SK-N-MC (cell line): Measurements from ENCODE around the gene GPR39.

Source experiments
- EZH2 ChIP-seq: fragments of 200-600 bp; sonication (generic); IDR thresholded peaks from one replicate; pipeline ENCODE4 v1.6.1; 2017; ENCODE audit warnings: antibody characterized with exemption
- FOXP2 ChIP-seq: optimal IDR thresholded peaks from 2 replicates; pipeline ENCODE3; 2011; ENCODE audit warnings: mild to moderate bottlenecking, moderate library complexity; ENCODE audit not compliant: insufficient read depth; ENCODE audit errors: extremely low read length, control extremely low read depth
- POLR2AphosphoS5 ChIP-seq: IDR thresholded peaks from 2 replicates; pipeline ENCODE4 v1.6.1; 2012; ENCODE audit warnings: mild to moderate bottlenecking, low read depth, low read length, borderline replicate concordance

DNA sequence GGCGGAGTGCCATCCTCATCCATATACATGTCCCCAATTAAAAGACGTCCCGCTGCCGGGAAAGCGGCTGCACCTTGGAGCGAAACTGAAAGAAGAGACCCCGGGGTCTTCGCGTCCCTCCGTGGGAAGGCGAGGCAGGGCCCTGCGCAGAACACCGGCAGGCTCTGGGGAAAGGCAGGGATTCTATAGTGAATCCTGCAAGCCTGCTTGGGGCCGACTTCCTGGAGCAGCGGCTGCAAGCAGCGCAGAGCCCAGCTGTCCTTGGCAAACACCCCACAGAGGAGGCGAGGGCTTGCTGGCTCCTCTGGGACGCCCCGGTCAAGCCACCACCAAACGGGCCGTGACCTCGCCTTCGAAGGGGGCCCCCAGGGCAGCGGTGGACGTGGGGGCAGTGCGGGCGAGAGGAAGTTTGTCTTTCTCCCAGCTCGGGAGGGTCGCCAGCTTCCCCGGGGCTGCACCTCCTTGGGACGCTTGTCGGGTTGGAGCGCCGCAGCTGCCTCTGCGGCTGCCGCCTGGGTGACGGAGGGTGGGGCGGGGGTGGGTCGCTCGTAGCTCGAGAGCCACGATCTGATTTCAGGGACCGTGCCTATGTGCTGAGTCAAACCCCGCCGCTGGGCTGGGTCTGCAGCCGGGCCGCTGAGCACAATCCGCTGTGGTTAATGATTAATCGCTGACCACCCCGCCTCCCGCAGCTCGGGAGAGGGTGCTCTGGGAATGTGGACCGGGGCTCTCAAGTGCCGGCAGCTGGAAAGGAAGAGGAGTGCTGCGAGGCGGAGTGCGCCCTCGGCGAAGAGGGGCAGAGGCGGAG lies 486 bp upstream of the GPR39 start:
- TF ChIP-seq POLR2AphosphoS5 (peak; percentile 77), EZH2 (no peak), FOXP2 (no peak)
